A673 (cell line): Measurements from ENCODE around the gene LAMB4. TPM values are rescaled to one million over a fixed set of nuclear protein-coding genes. Genes with fewer than 3 reads are reported as not detected.

ENCODE experiments used
- BruUV-seq: library from RNA; stranded (reverse); fragments of 400-500 nt; replicated peaks from 2 replicates; lab custom pipeline; 2021; lab: Mats Ljungman, UMichigan
- CTCF ChIA-PET: fragments of 300-600 bp; sonication (Branson Sonifier 250); formaldehyde crosslinking; loops from one replicate; lab custom pipeline; 2022; ENCODE audit warnings: antibody characterized with exemption; lab: Charles Lee
- POLR2A ChIA-PET: fragments of 300-600 bp; sonication (Branson Sonifier 250); formaldehyde crosslinking; loops from one replicate; lab custom pipeline; 2022; ENCODE audit warnings: antibody characterized with exemption; ENCODE audit not compliant: low non-redundant PET; lab: Charles Lee
- DNase-seq: peaks from one replicate; pipeline ENCODE4 v3.0.0-alpha.2; 2015; ENCODE audit warnings: low spot score
- H3K27ac ChIP-seq: fragments of 200-600 bp; sonication (generic); 2 replicates; pipeline ENCODE4 v1.5.1; 2016; ENCODE audit warnings: mixed run types, low read depth, mild to moderate bottlenecking, mixed read lengths, antibody characterized with exemption, low read length; ENCODE audit not compliant: poor library complexity, severe bottlenecking
- H3K27me3 ChIP-seq: fragments of 200-600 bp; sonication (generic); replicated peaks from 2 replicates; pipeline ENCODE4 v1.6.1; 2017; ENCODE audit warnings: mixed run types, low read depth, mild to moderate bottlenecking, mixed read lengths, antibody characterized with exemption, low read length; ENCODE audit not compliant: insufficient read depth, poor library complexity
- H3K36me3 ChIP-seq: fragments of 200-600 bp; sonication (generic); 2 replicates; pipeline ENCODE4 v1.6.1; 2016; ENCODE audit warnings: mixed run types, mild to moderate bottlenecking, mixed read lengths, antibody characterized with exemption, low read length; ENCODE audit not compliant: insufficient read depth, poor library complexity, severe bottlenecking
- H3K4me1 ChIP-seq: fragments of 200-600 bp; sonication (generic); 2 replicates; pipeline ENCODE4 v1.6.1; 2017; ENCODE audit warnings: mixed run types, mild to moderate bottlenecking, mixed read lengths, antibody characterized with exemption, low read length; ENCODE audit not compliant: insufficient read depth, poor library complexity, severe bottlenecking
- H3K4me3 ChIP-seq: fragments of 200-600 bp; sonication (generic); 2 replicates; pipeline ENCODE4 v1.5.1; 2016; ENCODE audit warnings: low read depth, mixed run types, mild to moderate bottlenecking, mixed read lengths, low read length; ENCODE audit not compliant: poor library complexity, severe bottlenecking
- H3K9me3 ChIP-seq: fragments of 200-600 bp; sonication (generic); 2 replicates; pipeline ENCODE4 v1.6.1; 2016; ENCODE audit warnings: mixed run types, low read depth, mild to moderate bottlenecking, mixed read lengths, antibody characterized with exemption, low read length; ENCODE audit not compliant: poor library complexity, severe bottlenecking
- CTCF ChIP-seq: fragments of 300-800, 200-600 bp; sonication (generic); conservative IDR thresholded peaks from 2 replicates; pipeline ENCODE4 v1.5.1; 2017; ENCODE audit warnings: low read depth, mild to moderate bottlenecking, antibody characterized with exemption, low read length, moderate library complexity, mixed read lengths
- EZH2 ChIP-seq: fragments of 200-600 bp; sonication (generic); IDR thresholded peaks from 2 replicates; pipeline ENCODE4 v1.6.1; 2017; ENCODE audit warnings: borderline replicate concordance, low read depth, mild to moderate bottlenecking, mixed read lengths, antibody characterized with exemption, low read length; ENCODE audit not compliant: poor library complexity, severe bottlenecking
- intact Hi-C: fragments of 100-400 bp; cut with micrococcal nuclease; formaldehyde crosslinking; loops from one replicate; pipeline ENCODE4 v1.10.0; 2022; ENCODE audit not compliant: unreplicated experiment
- total RNA-seq: library from RNA; stranded (reverse); gene quantifications from 2 replicates; pipeline ENCODE4 v1.2.3, GENCODE V29; 2021

Gene LAMB4
- total RNA-seq, 1 experiment from 2014 or later, result 0.21 TPM

- no TSS peak for BruUV-seq
- ChIA-PET POLR2A (no interaction called here), CTCF (no interaction called here)
- Histone ChIP-seq H3K27me3 (no peaks in the 10 kb centered on the region), H3K27ac (no peak overlapping the region), H3K36me3 (no peaks in the 10 kb centered on the region), H3K4me1 (peaks cover 16% of the 10 kb centered on the region), H3K4me3 (no peak overlapping the region), H3K9me3 (no peaks in the 10 kb centered on the region)
- intact Hi-C loops, result no loop called here
- TF ChIP-seq EZH2 (no peak), CTCF (no peak)
- no peak for DNase-seq
These were observed 30.4 kb downstream of the LAMB4 start for GRCh38 chr7:108099713-108100112.

DNA sequence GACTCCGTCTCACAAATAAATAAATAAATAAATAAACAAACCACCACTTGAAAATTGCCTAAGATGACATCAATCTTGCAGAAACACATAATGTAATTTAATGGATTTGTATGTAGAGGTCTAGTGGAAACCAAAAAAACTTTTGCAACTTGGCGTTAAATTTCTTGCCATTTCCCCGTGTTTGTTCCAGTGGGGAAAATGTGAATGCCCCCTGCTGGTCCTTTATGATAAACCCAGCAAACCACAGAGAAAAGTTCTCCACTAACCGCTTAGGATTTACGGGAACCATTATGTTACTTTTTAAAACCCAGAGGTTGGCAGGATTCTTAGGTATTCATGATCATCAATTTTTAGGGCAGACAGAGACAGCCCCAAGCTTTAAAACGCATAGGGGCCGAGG lies 32.5 kb downstream of the LAMB4 start:
- intact Hi-C loops, result loop anchor here (2.0 kb wide), 1 partner anchor 95 kb away; the partner anchor contains the start of gene LAMB1
- H3K4me3 ChIP-seq, result no peak overlapping the region
- ChIA-PET POLR2A (no interaction called here), CTCF (no interaction called here)
- H3K9me3 ChIP-seq, result no peaks in the 10 kb centered on the region
- peak; percentile 70 for DNase-seq
- no peaks in the 10 kb centered on the region for H3K36me3 ChIP-seq
- TF ChIP-seq EZH2 (no peak), CTCF (peak; percentile 70)
- H3K27ac ChIP-seq, result no peak overlapping the region
- H3K27me3 ChIP-seq, result no peaks in the 10 kb centered on the region
- peaks cover 22% of the 10 kb centered on the region for H3K4me1 ChIP-seq
- BruUV-seq, result no TSS peak

GRCh38 chr7:108096996-108097395 lies 33.2 kb downstream of the LAMB4 start:
- no peaks in the 10 kb centered on the region for H3K9me3 ChIP-seq
- intact Hi-C loops, result loop anchor here (2.0 kb wide), 1 partner anchor 94 kb away; the partner anchor contains the start of gene LAMB1
- no peak overlapping the region for H3K4me3 ChIP-seq
- no peak for DNase-seq
- POLR2A ChIA-PET, result no interaction called here
- H3K27me3 ChIP-seq, result no peaks in the 10 kb centered on the region
- CTCF ChIA-PET, result no interaction called here
- H3K4me1 ChIP-seq, result peaks cover 22% of the 10 kb centered on the region
- H3K36me3 ChIP-seq, result no peaks in the 10 kb centered on the region
- no peak overlapping the region for H3K27ac ChIP-seq
- no peak for TF ChIP-seq CTCF
- no peak for TF ChIP-seq EZH2
- BruUV-seq, result no TSS peak
